ENCODE measurements around the gene CSRP1. TPM values are rescaled to one million over a fixed set of nuclear protein-coding genes. Genes with fewer than 3 reads are reported as not detected.

CSRP1 gene
- polyA plus RNA-seq, 2 of the 4 experiments (the other 2 are of a cell fraction): 277 to 655 TPM

GRCh38 chr1:201490708-201491131 lies 16.2 kb downstream of the CSRP1 start:
- peak overlapping the region; percentile 86 to 90 for H3K27ac ChIP-seq
- H3K9me3 ChIP-seq: no peaks in the 10 kb centered on the region
- POLR2A ChIA-PET: interaction anchor here (0.9 to 2.8 kb wide), 2 partner anchors 9 to 13 kb away, joined by 3 to 16 read pairs; no protein-coding TSS in a partner anchor
- 49% methylated on average over 3 of the region's 3 CpGs for WGBS (ENCODE audit: missing lambda C conversion rate)
- no peak overlapping the region for H3K4me3 ChIP-seq
- CTCF ChIA-PET: interaction anchor here (6.0 to 49.4 kb wide), 3 partner anchors 1 to 43 kb away, joined by 32 to 1452 read pairs (median 1452); partner anchors contain the start of gene CSRP1
- H3K4me1 ChIP-seq: peaks cover 83% of the 10 kb centered on the region
- ATAC-seq: no peak
- no peak for FAIRE-seq
- DNase-seq (ENCODE audit: low read depth in 1 of 2, low spot score in 1 of 2): no peak
- TF ChIP-seq ATOH8 (CRISPR knock-in tag; IDR thresholded peaks at IDR 0.05; ENCODE audit: low read depth) (no peak), HDAC2 (IDR thresholded peaks at IDR 0.05) (no peak), EP300 (IDR thresholded peaks at IDR 0.05) (no peak), HOXB13 (CRISPR knock-in tag; IDR thresholded peaks at IDR 0.05; ENCODE audit: low read depth) (no peak), EHF (CRISPR knock-in tag; IDR thresholded peaks at IDR 0.05) (no peak), HMGXB4 (CRISPR knock-in tag; IDR thresholded peaks at IDR 0.05; ENCODE audit: borderline replicate concordance) (no peak), FOSL2 (IDR thresholded peaks at IDR 0.05) (no peak), FOSL2 (CRISPR knock-in tag; IDR thresholded peaks at IDR 0.05) (no peak), CBX2 (IDR thresholded peaks at IDR 0.05; ENCODE audit: borderline replicate concordance, low read depth) (no peak), CHD4 (IDR thresholded peaks at IDR 0.05; ENCODE audit: borderline replicate concordance) (no peak), KDM5A (IDR thresholded peaks at IDR 0.05) (no peak), HOXA7 (CRISPR knock-in tag; IDR thresholded peaks at IDR 0.05) (no peak), CEBPB (IDR thresholded peaks at IDR 0.05) (no peak), PBX3 (IDR thresholded peaks at IDR 0.05) (no peak), ELK1 (IDR thresholded peaks at IDR 0.05; ENCODE audit: low read depth, low read length) (no peak)
- peak overlapping the region; percentile 72 for H3K4me2 ChIP-seq

- FAIRE-seq (no peak), ATAC-seq (peak; percentile 32 to 40; a peak in 5 of 6 replicates), DNase-seq (ENCODE audit: low read depth in 1 of 2, low spot score in 1 of 2) (no peak)
- Histone ChIP-seq H3K9me3 (no peaks in the 10 kb centered on the region), H3K4me2 (peak overlapping the region; percentile 72), H3K4me1 (peaks cover 84% of the 10 kb centered on the region), H3K4me3 (0 out of 3 replicates have a peak overlapping the region, but pooled peaks have one; percentile 11), H3K27ac (peak overlapping the region; percentile 86 to 90)
- ChIA-PET POLR2A (interaction anchor here (0.7 to 2.8 kb wide), 4 partner anchors 8 to 34 kb away, joined by 3 to 16 read pairs (median 4); no protein-coding TSS in a partner anchor), CTCF (interaction anchor here (0.6 to 49.4 kb wide), 5 partner anchors 1 to 220 kb away, joined by 3 to 1452 read pairs (median 32); partner anchors contain the start of gene CSRP1)
- no peak for TF ChIP-seq ZNF302 (CRISPR knock-in tag; IDR thresholded peaks at IDR 0.05)
- 0 out of 2 replicates have a peak, but pooled peaks have one; percentile 45 for TF ChIP-seq HEYL (CRISPR knock-in tag; IDR thresholded peaks at IDR 0.05)
- no peak for TF ChIP-seq RCOR1 (IDR thresholded peaks at IDR 0.05; ENCODE audit: low read depth, low read length)
- no peak for TF ChIP-seq BHLHE40 (IDR thresholded peaks at IDR 0.05; ENCODE audit: low read depth, low read length)
- 71% methylated on average over 6 of the region's 6 CpGs for WGBS (ENCODE audit: missing lambda C conversion rate)
These were observed 17.2 kb downstream of the CSRP1 start for GRCh38 chr1:201489643-201490261.
